Astrocyte (in vitro differentiated cells and primary cell): ENCODE data around the gene SPRED1. TPM values are rescaled to one million over a fixed set of nuclear protein-coding genes. Genes with fewer than 3 reads are reported as not detected.

ENCODE experiments used
- DNase-seq: peaks from one replicate; pipeline ENCODE4 v3.0.0-alpha.2; 2010; ENCODE audit warnings: low read depth
- FAIRE-seq: peaks from 2 replicates; lab custom pipeline; 2011; peaks lifted over from hg19 to GRCh38; lab: Jason Lieb, UNC
- H2AFZ ChIP-seq: 2 replicates; pipeline ENCODE4 v1.6.0; 2012; ENCODE audit warnings: low read depth, low read length, inconsistent platforms
- H3K27ac ChIP-seq: 2 replicates; pipeline ENCODE4 v1.5.1; 2011; ENCODE audit warnings: low read depth, low read length, inconsistent platforms
- H3K27me3 ChIP-seq: 2 replicates; pipeline ENCODE4 v1.6.0; 2011; ENCODE audit warnings: low read length, inconsistent platforms; ENCODE audit not compliant: insufficient read depth
- H3K36me3 ChIP-seq: 2 replicates; pipeline ENCODE4 v1.5.1; 2011; ENCODE audit warnings: low read length, inconsistent platforms; ENCODE audit not compliant: insufficient read depth
- H3K4me1 ChIP-seq: 2 replicates; pipeline ENCODE4 v1.5.1; 2011; ENCODE audit warnings: low read length, inconsistent platforms; ENCODE audit not compliant: insufficient read depth
- H3K4me2 ChIP-seq: 2 replicates; pipeline ENCODE4 v1.6.0; 2012; ENCODE audit warnings: low read length, inconsistent platforms
- H3K4me3 ChIP-seq: 2 replicates; pipeline ENCODE4 v1.5.1; 2011; ENCODE audit warnings: low read depth, mild to moderate bottlenecking, low read length, inconsistent platforms; ENCODE audit not compliant: insufficient read depth
- H3K79me2 ChIP-seq: 2 replicates; pipeline ENCODE4 v1.6.0; 2012; ENCODE audit warnings: mild to moderate bottlenecking, low read length, inconsistent platforms; ENCODE audit not compliant: insufficient read depth
- H3K9ac ChIP-seq: 2 replicates; pipeline ENCODE4 v1.6.0; 2012; ENCODE audit warnings: mild to moderate bottlenecking, low read length, inconsistent platforms
- H3K9me3 ChIP-seq: 2 replicates; pipeline ENCODE4 v1.5.1; 2012; ENCODE audit warnings: low read depth, mild to moderate bottlenecking, low read length, inconsistent platforms; ENCODE audit not compliant: insufficient read depth
- H4K20me1 ChIP-seq: 2 replicates; pipeline ENCODE4 v1.6.0; 2012; ENCODE audit warnings: low read length, inconsistent platforms; ENCODE audit not compliant: insufficient read depth
- H3K27ac Mint-ChIP-seq: one replicate; pipeline ENCODE4 v1.8.0; 2021; ENCODE audit warnings: mild to moderate bottlenecking, mixed read lengths; ENCODE audit not compliant: unreplicated experiment
- H3K27me3 Mint-ChIP-seq: one replicate; pipeline ENCODE4 v1.8.0; 2021; ENCODE audit warnings: low read depth, mixed read lengths; ENCODE audit not compliant: unreplicated experiment
- H3K36me3 Mint-ChIP-seq: one replicate; pipeline ENCODE4 v1.8.0; 2021; ENCODE audit warnings: low read depth, mixed read lengths; ENCODE audit not compliant: unreplicated experiment
- H3K4me1 Mint-ChIP-seq: one replicate; pipeline ENCODE4 v1.8.0; 2021; ENCODE audit warnings: low read depth, mixed read lengths; ENCODE audit not compliant: unreplicated experiment
- H3K4me3 Mint-ChIP-seq: one replicate; pipeline ENCODE4 v1.8.0; 2021; ENCODE audit warnings: mild to moderate bottlenecking, moderate library complexity, mixed read lengths; ENCODE audit not compliant: unreplicated experiment
- H3K9me3 Mint-ChIP-seq: one replicate; pipeline ENCODE4 v1.8.0; 2021; ENCODE audit warnings: mild to moderate bottlenecking, mixed read lengths; ENCODE audit not compliant: unreplicated experiment
- EZH2 ChIP-seq: IDR thresholded peaks from 2 replicates; pipeline ENCODE4 v1.6.1; 2012; ENCODE audit warnings: mild to moderate bottlenecking, low read length, inconsistent platforms; ENCODE audit not compliant: insufficient read depth
- total RNA-seq: library from RNA; stranded (reverse); gene quantifications from 2 replicates; pipeline ENCODE4 v1.2.1, GENCODE V29; 2021
- TF ChIP-seq, protein P1 (sequence below): IDR thresholded peaks from 2 replicates; pipeline ENCODE4 v1.5.1; 2011; ENCODE audit warnings: low read depth, mild to moderate bottlenecking, inconsistent platforms, low read length, moderate library complexity; ENCODE audit not compliant: insufficient read depth

SPRED1 gene
- total RNA-seq, 1 donor from 2014 or later = 31.7 TPM

DNA sequence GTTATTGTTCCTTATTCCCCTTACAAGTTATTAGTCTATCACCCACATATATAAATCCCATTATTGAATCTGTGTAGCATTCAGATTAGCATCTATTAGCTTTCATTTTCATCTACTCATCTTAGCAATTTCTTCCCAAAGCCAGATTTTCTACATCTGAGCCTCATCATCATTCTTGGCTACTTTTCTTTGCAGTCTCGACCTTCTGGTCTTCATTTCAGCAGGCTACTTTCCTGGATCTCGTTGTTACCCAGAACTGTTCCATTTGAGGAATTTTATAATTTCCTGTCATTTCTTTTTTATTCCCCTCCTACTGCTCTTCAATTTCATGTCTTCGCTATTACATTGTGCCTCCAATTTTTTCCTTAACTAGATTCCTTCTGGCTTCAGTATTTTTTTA is 51.8 kb downstream of the SPRED1 start:
- no peak overlapping the region for H3K4me3 ChIP-seq
- FAIRE-seq (no peak), DNase-seq (no peak)
- H4K20me1 ChIP-seq = peaks cover 73% of the 10 kb centered on the region
- peaks cover 11% of the 10 kb centered on the region for H3K4me1 Mint-ChIP-seq
- no peak overlapping the region for H3K27ac Mint-ChIP-seq
- H3K36me3 ChIP-seq = peaks cover 10% of the 10 kb centered on the region
- peaks cover 9% of the 10 kb centered on the region for H3K36me3 Mint-ChIP-seq
- no peaks in the 10 kb centered on the region for H3K9me3 Mint-ChIP-seq
- no peak overlapping the region for H2AFZ ChIP-seq
- no peak overlapping the region for H3K4me3 Mint-ChIP-seq
- H3K9me3 ChIP-seq = no peaks in the 10 kb centered on the region
- TF ChIP-seq, protein P1, sequence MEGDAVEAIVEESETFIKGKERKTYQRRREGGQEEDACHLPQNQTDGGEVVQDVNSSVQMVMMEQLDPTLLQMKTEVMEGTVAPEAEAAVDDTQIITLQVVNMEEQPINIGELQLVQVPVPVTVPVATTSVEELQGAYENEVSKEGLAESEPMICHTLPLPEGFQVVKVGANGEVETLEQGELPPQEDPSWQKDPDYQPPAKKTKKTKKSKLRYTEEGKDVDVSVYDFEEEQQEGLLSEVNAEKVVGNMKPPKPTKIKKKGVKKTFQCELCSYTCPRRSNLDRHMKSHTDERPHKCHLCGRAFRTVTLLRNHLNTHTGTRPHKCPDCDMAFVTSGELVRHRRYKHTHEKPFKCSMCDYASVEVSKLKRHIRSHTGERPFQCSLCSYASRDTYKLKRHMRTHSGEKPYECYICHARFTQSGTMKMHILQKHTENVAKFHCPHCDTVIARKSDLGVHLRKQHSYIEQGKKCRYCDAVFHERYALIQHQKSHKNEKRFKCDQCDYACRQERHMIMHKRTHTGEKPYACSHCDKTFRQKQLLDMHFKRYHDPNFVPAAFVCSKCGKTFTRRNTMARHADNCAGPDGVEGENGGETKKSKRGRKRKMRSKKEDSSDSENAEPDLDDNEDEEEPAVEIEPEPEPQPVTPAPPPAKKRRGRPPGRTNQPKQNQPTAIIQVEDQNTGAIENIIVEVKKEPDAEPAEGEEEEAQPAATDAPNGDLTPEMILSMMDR = no peak
- TF ChIP-seq EZH2 = no peak
- no peak overlapping the region for H3K9ac ChIP-seq
- H3K27ac ChIP-seq = no peak overlapping the region
- peaks cover 10% of the 10 kb centered on the region for H3K4me1 ChIP-seq
- H3K27me3 Mint-ChIP-seq = no peaks in the 10 kb centered on the region
- H3K4me2 ChIP-seq = no peak overlapping the region
- H3K27me3 ChIP-seq = no peaks in the 10 kb centered on the region
- H3K79me2 ChIP-seq = peaks cover 97% of the 10 kb centered on the region

DNA sequence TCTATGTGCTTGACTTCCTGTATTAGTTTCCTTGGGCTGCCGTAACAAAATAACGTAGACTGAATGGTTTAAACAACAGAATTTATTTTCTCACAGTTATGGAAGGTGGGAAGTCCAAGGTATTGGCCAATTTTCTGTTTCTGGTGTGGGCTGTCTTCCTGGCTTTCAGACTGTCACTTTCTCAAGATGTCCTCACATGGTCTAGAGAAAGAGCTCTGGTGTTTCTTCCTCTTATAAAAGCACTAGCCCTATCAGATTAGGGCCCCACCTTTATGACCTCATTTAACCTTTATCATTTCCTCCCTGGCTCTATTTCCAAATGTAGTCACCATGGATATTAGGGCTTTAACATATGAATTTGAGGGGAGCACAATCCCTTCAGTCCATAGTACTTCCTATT is 54.6 kb downstream of the SPRED1 start:
- Histone ChIP-seq H3K79me2 (peaks cover 97% of the 10 kb centered on the region), H3K4me1 (peaks cover 3% of the 10 kb centered on the region), H4K20me1 (peaks cover 71% of the 10 kb centered on the region), H3K4me2 (no peak overlapping the region), H3K9me3 (no peaks in the 10 kb centered on the region), H3K4me3 (no peak overlapping the region), H3K27ac (no peak overlapping the region), H2AFZ (no peak overlapping the region), H3K27me3 (no peaks in the 10 kb centered on the region), H3K36me3 (peaks cover 3% of the 10 kb centered on the region), H3K9ac (no peak overlapping the region)
- Mint-ChIP-seq H3K27me3 (no peaks in the 10 kb centered on the region), H3K4me3 (no peak overlapping the region), H3K27ac (no peak overlapping the region), H3K36me3 (peaks cover 11% of the 10 kb centered on the region), H3K9me3 (no peaks in the 10 kb centered on the region), H3K4me1 (peaks cover 15% of the 10 kb centered on the region)
- TF ChIP-seq EZH2 = no peak
- TF ChIP-seq, protein P1 = no peak
- DNase-seq (no peak), FAIRE-seq (no peak)

DNA sequence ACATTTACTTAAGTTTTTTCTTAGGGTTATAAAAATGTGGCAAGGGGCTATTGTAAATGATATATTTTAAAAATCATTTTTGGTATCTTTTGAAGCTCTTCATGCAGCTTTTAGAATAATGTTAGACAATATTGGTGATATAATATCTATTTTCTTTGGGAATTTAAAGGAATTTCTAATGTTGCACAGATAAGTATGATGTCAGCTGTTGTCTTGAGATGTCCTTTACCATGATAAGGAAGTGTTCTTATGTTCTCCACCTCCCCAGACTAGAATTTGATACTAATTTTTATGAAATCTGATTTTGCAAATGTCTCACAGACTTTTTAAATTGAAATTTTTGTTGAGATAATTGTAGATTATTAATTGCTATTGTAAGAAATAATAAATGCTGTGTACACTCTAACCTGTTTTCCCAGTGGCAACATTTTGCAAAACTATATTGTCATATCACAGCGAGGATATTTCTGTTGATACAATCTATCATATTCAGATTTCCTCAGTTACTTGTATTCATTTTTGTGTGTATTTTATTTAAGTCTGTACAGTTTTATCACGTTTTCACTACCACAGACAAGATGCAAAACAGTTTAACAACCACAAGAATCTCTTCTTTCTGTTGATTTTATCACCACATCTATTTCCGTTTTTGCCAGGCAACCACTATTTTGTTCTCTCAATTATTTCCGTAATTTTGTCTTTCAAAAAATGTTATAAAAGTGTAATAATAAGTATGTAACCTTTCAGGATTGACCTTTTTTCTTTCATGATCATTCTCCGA is 55.4 kb downstream of the SPRED1 start:
- Mint-ChIP-seq H3K4me1 (peaks cover 9% of the 10 kb centered on the region), H3K27ac (no peak overlapping the region)
- H3K4me2 ChIP-seq = no peak overlapping the region

More for the DNA sequence above, 55.4 kb downstream of the SPRED1 start:
- Mint-ChIP-seq H3K4me3 (no peak overlapping the region), H3K9me3 (no peaks in the 10 kb centered on the region), H3K27me3 (no peaks in the 10 kb centered on the region), H3K36me3 (peaks cover 6% of the 10 kb centered on the region)
- Histone ChIP-seq H3K9ac (no peak overlapping the region), H3K36me3 (no peaks in the 10 kb centered on the region), H3K4me1 (no peaks in the 10 kb centered on the region), H3K27ac (no peak overlapping the region), H3K4me3 (no peak overlapping the region), H4K20me1 (peaks cover 71% of the 10 kb centered on the region), H2AFZ (no peak overlapping the region), H3K79me2 (peaks cover 98% of the 10 kb centered on the region), H3K27me3 (no peaks in the 10 kb centered on the region), H3K9me3 (no peaks in the 10 kb centered on the region)
- DNase-seq (no peak), FAIRE-seq (peak; percentile 5)
- TF ChIP-seq EZH2 = no peak
- TF ChIP-seq, protein P1 = no peak
